ENCODE results near the gene ST8SIA1.

ST8SIA1 gene

DNA sequence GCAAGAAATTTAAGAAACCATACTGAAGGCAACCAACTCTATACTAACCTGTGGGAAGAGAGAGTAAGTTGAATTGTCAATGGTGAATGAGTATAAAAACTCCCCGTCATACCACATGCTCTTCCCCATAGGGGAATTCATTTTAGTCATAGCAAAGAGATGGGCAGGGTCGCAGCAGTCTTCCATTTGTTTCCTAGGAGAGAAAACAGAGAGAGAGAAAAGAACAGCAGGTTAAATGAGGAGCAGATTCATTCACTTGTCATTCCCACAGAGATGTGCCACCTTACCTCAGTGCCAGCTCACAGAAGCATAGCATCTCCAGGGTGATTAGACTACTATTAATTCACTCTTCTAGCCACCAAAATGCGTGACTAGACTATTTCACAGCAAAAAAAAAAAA is 47.4 kb downstream of the ST8SIA1 start:
- H3K27ac ChIP-seq (replicated peaks) = no peak overlapping the region
- TF ChIP-seq SPI1 (IDR thresholded peaks at IDR 0.05; ENCODE audit: borderline replicate concordance, low read depth) (no peak), GABPA (IDR thresholded peaks at IDR 0.05; ENCODE audit: low read depth) (no peak), POLR2AphosphoS5 (IDR thresholded peaks at IDR 0.05; ENCODE audit: low read depth) (no peak)
- TF ChIP-seq, protein P1, sequence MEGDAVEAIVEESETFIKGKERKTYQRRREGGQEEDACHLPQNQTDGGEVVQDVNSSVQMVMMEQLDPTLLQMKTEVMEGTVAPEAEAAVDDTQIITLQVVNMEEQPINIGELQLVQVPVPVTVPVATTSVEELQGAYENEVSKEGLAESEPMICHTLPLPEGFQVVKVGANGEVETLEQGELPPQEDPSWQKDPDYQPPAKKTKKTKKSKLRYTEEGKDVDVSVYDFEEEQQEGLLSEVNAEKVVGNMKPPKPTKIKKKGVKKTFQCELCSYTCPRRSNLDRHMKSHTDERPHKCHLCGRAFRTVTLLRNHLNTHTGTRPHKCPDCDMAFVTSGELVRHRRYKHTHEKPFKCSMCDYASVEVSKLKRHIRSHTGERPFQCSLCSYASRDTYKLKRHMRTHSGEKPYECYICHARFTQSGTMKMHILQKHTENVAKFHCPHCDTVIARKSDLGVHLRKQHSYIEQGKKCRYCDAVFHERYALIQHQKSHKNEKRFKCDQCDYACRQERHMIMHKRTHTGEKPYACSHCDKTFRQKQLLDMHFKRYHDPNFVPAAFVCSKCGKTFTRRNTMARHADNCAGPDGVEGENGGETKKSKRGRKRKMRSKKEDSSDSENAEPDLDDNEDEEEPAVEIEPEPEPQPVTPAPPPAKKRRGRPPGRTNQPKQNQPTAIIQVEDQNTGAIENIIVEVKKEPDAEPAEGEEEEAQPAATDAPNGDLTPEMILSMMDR (IDR thresholded peaks at IDR 0.05; ENCODE audit: insufficient read depth, low read length) = no peak
- TF ChIP-seq, protein P2, sequence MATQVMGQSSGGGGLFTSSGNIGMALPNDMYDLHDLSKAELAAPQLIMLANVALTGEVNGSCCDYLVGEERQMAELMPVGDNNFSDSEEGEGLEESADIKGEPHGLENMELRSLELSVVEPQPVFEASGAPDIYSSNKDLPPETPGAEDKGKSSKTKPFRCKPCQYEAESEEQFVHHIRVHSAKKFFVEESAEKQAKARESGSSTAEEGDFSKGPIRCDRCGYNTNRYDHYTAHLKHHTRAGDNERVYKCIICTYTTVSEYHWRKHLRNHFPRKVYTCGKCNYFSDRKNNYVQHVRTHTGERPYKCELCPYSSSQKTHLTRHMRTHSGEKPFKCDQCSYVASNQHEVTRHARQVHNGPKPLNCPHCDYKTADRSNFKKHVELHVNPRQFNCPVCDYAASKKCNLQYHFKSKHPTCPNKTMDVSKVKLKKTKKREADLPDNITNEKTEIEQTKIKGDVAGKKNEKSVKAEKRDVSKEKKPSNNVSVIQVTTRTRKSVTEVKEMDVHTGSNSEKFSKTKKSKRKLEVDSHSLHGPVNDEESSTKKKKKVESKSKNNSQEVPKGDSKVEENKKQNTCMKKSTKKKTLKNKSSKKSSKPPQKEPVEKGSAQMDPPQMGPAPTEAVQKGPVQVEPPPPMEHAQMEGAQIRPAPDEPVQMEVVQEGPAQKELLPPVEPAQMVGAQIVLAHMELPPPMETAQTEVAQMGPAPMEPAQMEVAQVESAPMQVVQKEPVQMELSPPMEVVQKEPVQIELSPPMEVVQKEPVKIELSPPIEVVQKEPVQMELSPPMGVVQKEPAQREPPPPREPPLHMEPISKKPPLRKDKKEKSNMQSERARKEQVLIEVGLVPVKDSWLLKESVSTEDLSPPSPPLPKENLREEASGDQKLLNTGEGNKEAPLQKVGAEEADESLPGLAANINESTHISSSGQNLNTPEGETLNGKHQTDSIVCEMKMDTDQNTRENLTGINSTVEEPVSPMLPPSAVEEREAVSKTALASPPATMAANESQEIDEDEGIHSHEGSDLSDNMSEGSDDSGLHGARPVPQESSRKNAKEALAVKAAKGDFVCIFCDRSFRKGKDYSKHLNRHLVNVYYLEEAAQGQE (IDR thresholded peaks at IDR 0.05; ENCODE audit: insufficient replicate concordance, low read depth) = no peak
- DNase-seq (ENCODE audit: low read depth in 1 of 2, low spot score in 1 of 2) = no peak
- no peak overlapping the region for H3K4me3 ChIP-seq (replicated peaks; ENCODE audit: insufficient read depth, low read length)
- no peaks in the 10 kb centered on the region for H3K27me3 ChIP-seq (ENCODE audit: insufficient read depth, poor library complexity, severe bottlenecking)

DNA sequence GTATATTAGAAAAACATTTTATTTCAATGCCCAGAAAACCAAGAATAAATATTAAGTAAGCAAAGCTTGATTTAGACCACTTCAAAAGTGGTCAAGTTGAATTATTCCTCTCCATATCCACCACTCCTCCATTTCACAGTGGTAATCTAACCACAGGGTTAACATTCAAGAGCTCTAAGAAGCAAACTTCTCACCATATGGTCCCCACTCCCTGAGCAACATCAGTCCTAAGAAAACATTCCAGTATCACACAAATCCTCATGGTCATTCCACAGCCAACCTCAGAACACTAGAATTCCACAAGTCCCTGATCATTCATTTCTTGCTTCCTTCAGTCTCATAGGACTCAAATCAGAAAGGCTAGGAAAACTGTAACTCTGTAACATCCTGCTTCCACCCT is 47.9 kb downstream of the ST8SIA1 start:
- H3K27me3 ChIP-seq (ENCODE audit: insufficient read depth, poor library complexity, severe bottlenecking) = no peaks in the 10 kb centered on the region
- H3K27ac ChIP-seq (replicated peaks) = no peak overlapping the region
- H3K4me3 ChIP-seq (replicated peaks; ENCODE audit: insufficient read depth, low read length) = no peak overlapping the region
- TF ChIP-seq SPI1 (IDR thresholded peaks at IDR 0.05; ENCODE audit: borderline replicate concordance, low read depth) (no peak), GABPA (IDR thresholded peaks at IDR 0.05; ENCODE audit: low read depth) (no peak), POLR2AphosphoS5 (IDR thresholded peaks at IDR 0.05; ENCODE audit: low read depth) (no peak)
- TF ChIP-seq, protein P1 (IDR thresholded peaks at IDR 0.05; ENCODE audit: insufficient read depth, low read length) = no peak
- TF ChIP-seq, protein P2 (IDR thresholded peaks at IDR 0.05; ENCODE audit: insufficient replicate concordance, low read depth) = no peak
- DNase-seq (ENCODE audit: low read depth in 1 of 2, low spot score in 1 of 2) = no peak

DNA sequence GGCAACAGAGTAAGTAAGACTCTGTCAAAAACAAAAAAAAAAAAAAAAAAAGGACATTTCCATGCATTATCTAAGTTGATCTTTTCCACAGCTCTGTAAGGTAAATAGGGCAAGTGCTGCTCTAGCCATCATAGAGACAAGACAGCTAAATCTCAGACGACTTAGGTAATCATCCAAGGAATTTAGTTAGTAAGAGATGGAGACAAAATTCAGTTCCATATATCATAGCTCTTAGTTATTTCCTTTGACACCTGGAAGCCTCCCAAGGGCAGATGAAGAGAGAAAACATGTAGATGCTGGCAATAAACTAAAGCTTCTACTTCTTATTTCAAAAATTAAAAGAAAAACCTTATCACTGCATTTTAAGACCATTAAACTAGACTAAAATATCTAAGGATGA is 48.7 kb downstream of the ST8SIA1 start:
- no peak for DNase-seq (ENCODE audit: low read depth in 1 of 2, low spot score in 1 of 2)
- H3K27ac ChIP-seq (replicated peaks) = no peak overlapping the region
- TF ChIP-seq GABPA (IDR thresholded peaks at IDR 0.05; ENCODE audit: low read depth) (no peak), POLR2AphosphoS5 (IDR thresholded peaks at IDR 0.05; ENCODE audit: low read depth) (no peak), SPI1 (IDR thresholded peaks at IDR 0.05; ENCODE audit: borderline replicate concordance, low read depth) (no peak)
- TF ChIP-seq, protein P2 (IDR thresholded peaks at IDR 0.05; ENCODE audit: insufficient replicate concordance, low read depth) = no peak
- TF ChIP-seq, protein P1 (IDR thresholded peaks at IDR 0.05; ENCODE audit: insufficient read depth, low read length) = no peak
- H3K27me3 ChIP-seq (ENCODE audit: insufficient read depth, poor library complexity, severe bottlenecking) = no peaks in the 10 kb centered on the region
- no peak overlapping the region for H3K4me3 ChIP-seq (replicated peaks; ENCODE audit: insufficient read depth, low read length)

Data from HL-60 (cell line).